DMS79 treated with DMSO at 0.1 percent for 48 hours (cell line): ENCODE data around the gene ZNF423.

Experiments
- DNase-seq: peaks from one replicate; lab custom pipeline; 2025; lab: John Stamatoyannopoulos, UW

Gene ZNF423

GRCh38 chr16:49869731-49870130 is 13.8 kb upstream of the ZNF423 start:
- no peak for DNase-seq

- no peak for DNase-seq
Measured at GRCh38 chr16:49867796-49868668, 12.1 kb upstream of the ZNF423 start.

GRCh38 chr16:49867234-49867633 is 11.3 kb upstream of the ZNF423 start:
- DNase-seq = no peak

GRCh38 chr16:49866595-49867071 is 10.7 kb upstream of the ZNF423 start:
- no peak for DNase-seq

- no peak for DNase-seq
Measured at GRCh38 chr16:49862694-49863093, 6.8 kb upstream of the ZNF423 start.

GRCh38 chr16:49861299-49861698 is 5.4 kb upstream of the ZNF423 start:
- no peak for DNase-seq

GRCh38 chr16:49860593-49860992 is 4.7 kb upstream of the ZNF423 start:
- no peak for DNase-seq

GRCh38 chr16:49859125-49859811 is 3.4 kb upstream of the ZNF423 start:
- DNase-seq = no peak

- no peak for DNase-seq
Measured at GRCh38 chr16:49858200-49859124, 2.5 kb upstream of the ZNF423 start.

- DNase-seq = no peak
Measured at GRCh38 chr16:49857423-49858181, 1.7 kb upstream of the ZNF423 start.

- peak; percentile 5 for DNase-seq
Measured at GRCh38 chr16:49856672-49857330, 889 bp upstream of the ZNF423 start.

GRCh38 chr16:49855280-49855821 is 561 bp downstream of the ZNF423 start:
- DNase-seq = no peak

- DNase-seq = no peak
Measured at GRCh38 chr16:49854796-49855203, 1.1 kb downstream of the ZNF423 start.

GRCh38 chr16:49854188-49854795 is 1.6 kb downstream of the ZNF423 start:
- no peak for DNase-seq

- DNase-seq = no peak
Measured at GRCh38 chr16:49852279-49852678, 3.6 kb downstream of the ZNF423 start.

- no peak for DNase-seq
Measured at GRCh38 chr16:49851468-49851787, 4.5 kb downstream of the ZNF423 start.

- no peak for DNase-seq
Measured at GRCh38 chr16:49850558-49851467, 5.1 kb downstream of the ZNF423 start.

- no peak for DNase-seq
Measured at GRCh38 chr16:49849754-49850108, 6.2 kb downstream of the ZNF423 start.

GRCh38 chr16:49849037-49849753 is 6.7 kb downstream of the ZNF423 start:
- DNase-seq = no peak
